GM12801 (cell line): Measurements from ENCODE around the gene PPP2R3B.

Experiments
- CTCF ChIP-seq: IDR thresholded peaks from one replicate; pipeline ENCODE4 v1.5.1; 2011; ENCODE audit warnings: control low read depth; ENCODE audit not compliant: insufficient read length; ENCODE audit errors: extremely low read depth

PPP2R3B gene

GRCh38 chrX:348461-349117 is 38.1 kb downstream of the PPP2R3B start:
- no peak for TF ChIP-seq CTCF

- no peak for TF ChIP-seq CTCF
Observed at GRCh38 chrX:347351-348117, 39.2 kb downstream of the PPP2R3B start.

GRCh38 chrX:346034-346813 is 40.5 kb downstream of the PPP2R3B start:
- TF ChIP-seq CTCF: no peak

- TF ChIP-seq CTCF: no peak
Observed at GRCh38 chrX:345020-345925, 41.4 kb downstream of the PPP2R3B start.

- no peak for TF ChIP-seq CTCF
Observed at GRCh38 chrX:344371-344901, 42.3 kb downstream of the PPP2R3B start.

GRCh38 chrX:341541-342101 is 45.1 kb downstream of the PPP2R3B start:
- TF ChIP-seq CTCF: no peak
